ENCODE measurements around the gene NALF2.

DNA sequence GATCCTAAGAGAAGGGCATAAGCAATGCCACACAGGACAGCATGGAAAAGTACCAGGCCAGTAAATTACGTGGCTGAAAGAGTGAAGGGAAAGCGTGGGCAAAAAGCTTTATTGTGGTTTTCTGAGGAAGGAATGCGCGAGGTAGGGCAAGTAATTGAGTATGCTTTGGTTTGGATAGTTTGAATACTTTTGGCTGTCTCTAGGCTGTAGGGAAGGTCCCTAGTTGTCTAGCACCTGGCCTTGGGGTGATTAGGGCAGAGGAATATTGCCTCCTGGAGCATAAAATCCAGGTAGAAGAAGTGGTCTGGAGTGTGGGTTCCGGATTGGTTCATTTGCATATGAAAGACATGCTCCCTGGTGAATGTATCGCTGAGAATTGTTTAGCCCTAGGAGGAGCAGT lies 46.4 kb upstream of the NALF2 start:
- TF ChIP-seq, protein P1, sequence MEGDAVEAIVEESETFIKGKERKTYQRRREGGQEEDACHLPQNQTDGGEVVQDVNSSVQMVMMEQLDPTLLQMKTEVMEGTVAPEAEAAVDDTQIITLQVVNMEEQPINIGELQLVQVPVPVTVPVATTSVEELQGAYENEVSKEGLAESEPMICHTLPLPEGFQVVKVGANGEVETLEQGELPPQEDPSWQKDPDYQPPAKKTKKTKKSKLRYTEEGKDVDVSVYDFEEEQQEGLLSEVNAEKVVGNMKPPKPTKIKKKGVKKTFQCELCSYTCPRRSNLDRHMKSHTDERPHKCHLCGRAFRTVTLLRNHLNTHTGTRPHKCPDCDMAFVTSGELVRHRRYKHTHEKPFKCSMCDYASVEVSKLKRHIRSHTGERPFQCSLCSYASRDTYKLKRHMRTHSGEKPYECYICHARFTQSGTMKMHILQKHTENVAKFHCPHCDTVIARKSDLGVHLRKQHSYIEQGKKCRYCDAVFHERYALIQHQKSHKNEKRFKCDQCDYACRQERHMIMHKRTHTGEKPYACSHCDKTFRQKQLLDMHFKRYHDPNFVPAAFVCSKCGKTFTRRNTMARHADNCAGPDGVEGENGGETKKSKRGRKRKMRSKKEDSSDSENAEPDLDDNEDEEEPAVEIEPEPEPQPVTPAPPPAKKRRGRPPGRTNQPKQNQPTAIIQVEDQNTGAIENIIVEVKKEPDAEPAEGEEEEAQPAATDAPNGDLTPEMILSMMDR (conservative IDR thresholded peaks at IDR 0.05 in 1 of 2, IDR thresholded peaks at IDR 0.05 in 1 of 2; ENCODE audit: low read depth in 1 of 2, low read length in 2 of 2) = no peak
- TF ChIP-seq EZH2 (IDR thresholded peaks at IDR 0.05; ENCODE audit: low read length, missing control alignments) = no peak

All from fibroblast of lung (primary cell).